SIG-M5 (cell line): ENCODE data around the gene CCDC148.
"Not testable (repeated sequence)": the region's sequence is repeated elsewhere in the genome, so short reads cannot be mapped to it uniquely, and the experiment has no call there.

ENCODE experiments used
- DNase-seq: peaks from one replicate; lab custom pipeline; 2025; lab: John Stamatoyannopoulos, UW

The CCDC148 gene

GRCh38 chr2:158357122-158357521 is 99.4 kb downstream of the CCDC148 start:
- DNase-seq: no peak

GRCh38 chr2:158351466-158351816 is 105.1 kb downstream of the CCDC148 start:
- DNase-seq: not testable (repeated sequence)

- not testable (repeated sequence) for DNase-seq
Observed at GRCh38 chr2:158350751-158351465, 105.6 kb downstream of the CCDC148 start.

- no peak for DNase-seq
Observed at GRCh38 chr2:158346032-158346431, 110.5 kb downstream of the CCDC148 start.

GRCh38 chr2:158339513-158339912 is 117.0 kb downstream of the CCDC148 start:
- no peak for DNase-seq

GRCh38 chr2:158337018-158337417 is 119.5 kb downstream of the CCDC148 start:
- DNase-seq: no peak

- not testable (repeated sequence) for DNase-seq
Observed at GRCh38 chr2:158331799-158332198, 124.8 kb downstream of the CCDC148 start.

GRCh38 chr2:158325782-158326340 is 130.7 kb downstream of the CCDC148 start:
- DNase-seq: no peak

- DNase-seq: no peak
Observed at GRCh38 chr2:158325031-158325781, 131.3 kb downstream of the CCDC148 start.

- DNase-seq: no peak
Observed at GRCh38 chr2:158323381-158323780, 133.2 kb downstream of the CCDC148 start.

- DNase-seq: no peak
Observed at GRCh38 chr2:158321264-158321663, 135.3 kb downstream of the CCDC148 start.

GRCh38 chr2:158319269-158319668 is 137.3 kb downstream of the CCDC148 start:
- no peak for DNase-seq

GRCh38 chr2:158317642-158318041 is 138.9 kb downstream of the CCDC148 start:
- DNase-seq: no peak

GRCh38 chr2:158315803-158316414 is 140.6 kb downstream of the CCDC148 start:
- DNase-seq: no peak

- no peak for DNase-seq
Observed at GRCh38 chr2:158315000-158315399, 141.6 kb downstream of the CCDC148 start.

GRCh38 chr2:158313734-158314133 is 142.8 kb downstream of the CCDC148 start:
- DNase-seq: no peak

GRCh38 chr2:158312981-158313380 is 143.6 kb downstream of the CCDC148 start:
- no peak for DNase-seq

GRCh38 chr2:158310407-158310806 is 146.1 kb downstream of the CCDC148 start:
- not testable (repeated sequence) for DNase-seq

- DNase-seq: no peak
Observed at GRCh38 chr2:158305501-158305900, 151.1 kb downstream of the CCDC148 start.

- DNase-seq: no peak
Observed at GRCh38 chr2:158300394-158300793, 156.2 kb downstream of the CCDC148 start.

- no peak for DNase-seq
Observed at GRCh38 chr2:158297606-158298005, 158.9 kb downstream of the CCDC148 start.

- DNase-seq: no peak
Observed at GRCh38 chr2:158297120-158297519, 159.4 kb downstream of the CCDC148 start.

- DNase-seq: no peak
Observed at GRCh38 chr2:158293722-158294121, 162.8 kb downstream of the CCDC148 start.
